PC-9 (cell line): Measurements from ENCODE around the gene CRACDL. TPM values are rescaled to one million over a fixed set of nuclear protein-coding genes. Genes with fewer than 3 reads are reported as not detected.

Experiments used
- BruUV-seq: library from RNA; stranded (reverse); fragments of 400-500 nt; replicated peaks from 2 replicates; lab custom pipeline; 2021; lab: Mats Ljungman, UMichigan
- CTCF ChIA-PET: fragments of 300-600 bp; sonication (Branson Sonifier 250); formaldehyde crosslinking; loops from one replicate; lab custom pipeline; 2022; ENCODE audit warnings: antibody characterized with exemption; lab: Charles Lee
- POLR2A ChIA-PET: fragments of 300-600 bp; sonication (Branson Sonifier 250); formaldehyde crosslinking; loops from one replicate; lab custom pipeline; 2022; ENCODE audit warnings: antibody characterized with exemption; ENCODE audit not compliant: unreplicated experiment; lab: Charles Lee
- DNase-seq, 2 experiments: peaks; one replicate each; pipeline versions ENCODE4 v3.0.0 to v3.0.0-alpha.2; 2015 to 2022; ENCODE audit warnings: mixed read lengths in 1 of 2
- H2AFZ ChIP-seq: fragments of 200-600 bp; sonication (generic); 2 replicates; pipeline ENCODE4 v1.8.1; 2017; ENCODE audit warnings: antibody characterized with exemption
- H3F3A ChIP-seq: fragments of 200-600 bp; sonication (generic); 2 replicates; pipeline ENCODE4 v1.8.1; 2017; ENCODE audit warnings: antibody characterized with exemption, mild to moderate bottlenecking, low read depth; ENCODE audit not compliant: insufficient read depth
- H3K27ac ChIP-seq: fragments of 200-600 bp; sonication (generic); 2 replicates; pipeline ENCODE4 v1.6.1; 2016; ENCODE audit warnings: mixed run types
- H3K27me3 ChIP-seq: fragments of 200-600 bp; sonication (generic); 2 replicates; pipeline ENCODE4 v1.6.1; 2016; ENCODE audit warnings: low read depth, mixed run types; ENCODE audit not compliant: insufficient read depth
- H3K36me3 ChIP-seq: fragments of 200-600 bp; sonication (generic); 2 replicates; pipeline ENCODE4 v1.6.1; 2016; ENCODE audit warnings: low read depth, mixed run types
- H3K4me1 ChIP-seq: fragments of 200-600 bp; sonication (generic); replicated peaks from 2 replicates; pipeline ENCODE4 v1.6.1; 2016; ENCODE audit warnings: mixed run types; ENCODE audit not compliant: insufficient read depth
- H3K4me2 ChIP-seq: fragments of 200-600 bp; sonication (generic); 2 replicates; pipeline ENCODE4 v1.6.1; 2017; ENCODE audit warnings: mixed run types
- H3K4me3 ChIP-seq: fragments of 200-600 bp; sonication (generic); 2 replicates; pipeline ENCODE4 v1.6.1; 2016; ENCODE audit warnings: mixed run types
- H3K79me2 ChIP-seq: fragments of 200-600 bp; sonication (generic); 2 replicates; pipeline ENCODE4 v1.6.1; 2017; ENCODE audit warnings: low read depth, mixed run types
- H3K9me2 ChIP-seq: fragments of 200-600 bp; sonication (generic); 2 replicates; pipeline ENCODE4 v1.8.1; 2017; ENCODE audit warnings: mild to moderate bottlenecking; ENCODE audit not compliant: insufficient read depth
- H3K9me3 ChIP-seq: fragments of 200-600 bp; sonication (generic); 2 replicates; pipeline ENCODE4 v1.8.1; 2016; ENCODE audit warnings: low read depth; ENCODE audit not compliant: insufficient read depth
- H4K20me1 ChIP-seq: fragments of 200-600 bp; sonication (generic); 2 replicates; pipeline ENCODE4 v1.8.1; 2017; ENCODE audit not compliant: insufficient read depth
- CTCF ChIP-seq: fragments of 200-600 bp; sonication (generic); conservative IDR thresholded peaks from 2 replicates; pipeline ENCODE4 v1.6.1; 2017; ENCODE audit warnings: mixed run types, antibody characterized with exemption, mild to moderate bottlenecking, moderate library complexity
- EZH2 ChIP-seq: fragments of 200-600 bp; sonication (generic); IDR thresholded peaks from 2 replicates; pipeline ENCODE4 v1.8.0; 2017; ENCODE audit warnings: antibody characterized with exemption, low read depth
- intact Hi-C: fragments of 100-400 bp; cut with micrococcal nuclease; formaldehyde crosslinking; loops from one replicate; pipeline ENCODE4 v1.10.0; 2022; ENCODE audit not compliant: unreplicated experiment
- total RNA-seq: library from RNA; stranded (reverse); gene quantifications from 2 replicates; pipeline ENCODE4 v1.2.3, GENCODE V29; 2021

CRACDL gene
- total RNA-seq, 1 experiment from 2014 or later: 33.7 TPM

- no peaks in the 10 kb centered on the region for H3K79me2 ChIP-seq
- BruUV-seq: no TSS peak
- H2AFZ ChIP-seq: no peak overlapping the region
- intact Hi-C loops: loop anchor here (2.0 to 5.0 kb wide), 3 partner anchors 33 to 424 kb away; partner anchors contain the start of gene MGAT4A
- H3K4me1 ChIP-seq: peaks cover 25% of the 10 kb centered on the region
- POLR2A ChIA-PET: no interaction called here
- no peak overlapping the region for H3K4me3 ChIP-seq
- peaks cover 7% of the 10 kb centered on the region; the same call in 1 of the 2 replicates for H3K36me3 ChIP-seq
- H3K9me2 ChIP-seq: no peaks in the 10 kb centered on the region
- no peak for TF ChIP-seq EZH2
- no peak for TF ChIP-seq CTCF
- no peaks in the 10 kb centered on the region; the same call in 1 of the 2 replicates for H3K9me3 ChIP-seq
- no peak overlapping the region for H3K27ac ChIP-seq
- H3K4me2 ChIP-seq: no peak overlapping the region
- no peaks in the 10 kb centered on the region for H3K27me3 ChIP-seq
- DNase-seq: no peak
- H4K20me1 ChIP-seq: no peaks in the 10 kb centered on the region
- CTCF ChIA-PET: no interaction called here
- peaks cover 20% of the 10 kb centered on the region; the same call in 1 of the 2 replicates for H3F3A ChIP-seq
Observed at GRCh38 chr2:98835831-98836385, 100.1 kb downstream of the CRACDL start.

GRCh38 chr2:98833917-98834263 lies 102.1 kb downstream of the CRACDL start:
- CTCF ChIA-PET: no interaction called here
- Histone ChIP-seq H3K9me3 (no peaks in the 10 kb centered on the region), H3K27me3 (no peaks in the 10 kb centered on the region), H3K9me2 (no peaks in the 10 kb centered on the region), H3K79me2 (no peaks in the 10 kb centered on the region), H3K4me2 (no peak overlapping the region), H3K4me3 (no peak overlapping the region), H3K4me1 (peaks cover 30% of the 10 kb centered on the region), H3K27ac (no peak overlapping the region), H2AFZ (no peak overlapping the region), H4K20me1 (no peaks in the 10 kb centered on the region), H3K36me3 (no peaks in the 10 kb centered on the region; the same call in 1 of the 2 replicates), H3F3A (peaks cover 17% of the 10 kb centered on the region; the same call in 1 of the 2 replicates)
- no TSS peak for BruUV-seq
- POLR2A ChIA-PET: no interaction called here
- intact Hi-C loops: no loop called here
- TF ChIP-seq CTCF (no peak), EZH2 (no peak)
- no peak for DNase-seq

GRCh38 chr2:98833172-98833916 lies 102.7 kb downstream of the CRACDL start:
- H3K4me1 ChIP-seq: peaks cover 36% of the 10 kb centered on the region
- H2AFZ ChIP-seq: no peak overlapping the region
- CTCF ChIA-PET: no interaction called here
- no peak for TF ChIP-seq EZH2
- TF ChIP-seq CTCF: no peak
- H3K4me2 ChIP-seq: no peak overlapping the region
- intact Hi-C loops: no loop called here
- H3K9me2 ChIP-seq: no peaks in the 10 kb centered on the region
- peaks cover 20% of the 10 kb centered on the region; the same call in 1 of the 2 replicates for H3F3A ChIP-seq
- POLR2A ChIA-PET: no interaction called here
- H3K36me3 ChIP-seq: no peaks in the 10 kb centered on the region; the same call in 1 of the 2 replicates
- no peak for DNase-seq
- H3K9me3 ChIP-seq: no peaks in the 10 kb centered on the region
- no peak overlapping the region for H3K4me3 ChIP-seq
- H3K27me3 ChIP-seq: no peaks in the 10 kb centered on the region
- no peaks in the 10 kb centered on the region for H4K20me1 ChIP-seq
- H3K79me2 ChIP-seq: no peaks in the 10 kb centered on the region
- no TSS peak for BruUV-seq
- no peak overlapping the region for H3K27ac ChIP-seq
